GM19467 (cell line): ENCODE measurements around the gene TMEM18.

Source experiments
- ATAC-seq: cut with Tn5 transposase; IDR thresholded peaks from one replicate; pipeline ENCODE4 v1.9.1; 2021; ENCODE audit warnings: mild to moderate bottlenecking, moderate library complexity; ENCODE audit not compliant: unreplicated experiment

TMEM18 gene

GRCh38 chr2:673615-674320, 3.4 kb downstream of the TMEM18 start:
- ATAC-seq, result no peak

DNA sequence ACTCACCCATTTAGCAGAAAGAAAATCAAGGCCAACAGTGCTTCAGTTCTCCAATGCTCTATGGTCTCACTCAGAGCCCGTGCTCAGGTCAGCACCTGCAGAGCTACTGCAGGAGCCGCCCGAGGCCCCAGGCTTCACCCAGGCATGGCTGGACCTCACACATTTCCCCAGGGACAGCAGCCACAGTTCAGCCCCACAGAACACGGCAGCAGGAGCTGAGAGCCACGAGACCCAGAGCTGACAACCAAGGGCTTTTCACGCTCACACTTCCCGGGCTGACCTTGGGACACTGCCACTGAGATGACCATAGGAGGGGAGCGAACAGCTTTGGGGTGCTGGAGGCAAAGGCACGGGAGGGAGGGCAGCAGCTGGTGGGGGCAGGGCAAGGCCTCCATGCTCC, 4.2 kb downstream of the TMEM18 start:
- no peak for ATAC-seq

- no peak for ATAC-seq
Observed at GRCh38 chr2:672606-672905, 4.7 kb downstream of the TMEM18 start.

GRCh38 chr2:671787-672605, 5.2 kb downstream of the TMEM18 start:
- ATAC-seq, result no peak

DNA sequence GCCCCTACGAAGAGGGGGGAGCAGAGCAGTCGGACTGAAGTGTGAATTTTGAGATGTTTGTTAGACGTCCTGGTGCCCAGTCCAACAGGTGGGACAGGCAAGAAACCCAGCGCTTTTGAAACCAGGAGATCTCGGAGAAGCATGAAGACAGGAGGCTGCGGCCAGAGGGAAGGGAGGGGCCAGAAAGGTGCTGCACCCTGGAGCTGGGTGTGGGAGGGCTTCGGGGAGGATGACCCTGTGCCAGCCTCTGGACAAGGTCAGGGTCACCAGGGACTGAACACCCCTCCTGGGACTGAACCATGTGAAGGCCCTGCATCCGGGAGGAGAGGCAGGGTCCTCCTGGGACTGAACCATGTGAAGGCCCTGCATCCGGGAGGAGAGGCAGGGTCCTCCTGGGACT, 6.1 kb downstream of the TMEM18 start:
- no peak for ATAC-seq

DNA sequence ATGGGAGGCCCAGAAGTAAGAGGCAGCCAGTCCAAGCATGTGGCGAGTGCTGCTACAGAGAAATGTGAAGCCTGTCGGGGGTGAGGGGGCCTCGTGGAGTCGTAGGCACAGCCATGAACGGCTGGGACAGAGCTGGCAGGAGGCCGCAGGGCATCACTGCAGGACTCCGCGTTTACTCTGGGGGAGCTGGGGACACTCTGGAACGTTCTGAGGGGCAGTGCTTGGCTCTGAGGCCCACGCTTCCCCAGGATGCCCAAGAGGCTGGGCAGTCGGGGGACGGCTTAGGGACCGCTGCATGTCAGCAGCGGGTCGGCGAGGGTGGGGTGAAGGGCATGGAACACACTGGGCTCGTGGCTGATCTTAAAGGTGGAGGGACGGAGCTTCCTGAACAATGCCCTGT, 6.6 kb downstream of the TMEM18 start:
- no peak for ATAC-seq

- ATAC-seq, result no peak
Observed at GRCh38 chr2:669323-669722, 7.9 kb downstream of the TMEM18 start.

DNA sequence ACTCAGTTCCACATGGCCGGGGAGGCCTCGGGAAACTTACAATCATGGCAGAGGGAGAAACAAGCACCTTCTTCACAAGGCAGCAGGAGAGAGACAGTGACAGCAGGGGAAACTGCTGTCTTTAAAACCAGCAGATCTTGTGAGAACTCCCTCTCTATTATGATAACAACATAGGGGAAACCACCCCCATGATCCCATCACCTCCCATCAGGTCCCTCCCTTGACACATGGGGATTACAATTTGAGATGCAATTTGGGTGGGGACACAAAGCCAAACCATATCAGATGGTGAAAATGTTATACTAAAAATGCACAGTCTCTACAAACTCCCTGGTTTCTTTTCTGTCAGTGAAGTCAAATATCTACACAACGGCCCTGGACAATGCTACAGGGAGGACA, 9.2 kb downstream of the TMEM18 start:
- ATAC-seq, result no peak

DNA sequence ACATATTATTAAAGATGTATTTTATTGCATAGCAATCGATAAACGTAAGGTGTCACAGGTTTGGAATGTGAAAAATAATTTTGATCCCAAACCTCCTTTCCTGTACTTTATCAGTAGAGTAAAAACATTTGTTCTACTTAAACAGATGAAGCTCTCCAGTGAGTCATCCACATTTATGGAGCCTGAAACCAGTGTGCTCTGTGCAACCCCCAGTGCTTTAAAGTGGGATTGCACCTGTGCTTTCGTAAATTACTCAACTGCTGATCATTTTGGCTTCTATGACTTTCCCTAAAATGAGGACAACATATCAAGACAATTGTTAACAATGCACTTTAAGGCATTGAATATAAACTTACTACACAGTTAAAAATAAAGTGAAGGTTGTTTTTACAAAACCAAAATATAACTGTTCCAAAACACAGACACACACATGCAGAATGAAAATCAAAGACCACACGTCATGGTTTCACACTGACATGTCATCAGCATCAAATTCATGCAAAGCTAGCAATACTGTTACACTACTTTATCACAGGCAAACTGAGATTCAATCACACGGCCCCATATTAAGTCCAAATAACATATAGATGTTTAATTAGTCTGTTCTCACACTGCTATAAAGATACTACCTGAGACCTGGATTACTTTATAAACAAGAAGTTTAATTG, 9.7 kb downstream of the TMEM18 start:
- no peak for ATAC-seq

DNA sequence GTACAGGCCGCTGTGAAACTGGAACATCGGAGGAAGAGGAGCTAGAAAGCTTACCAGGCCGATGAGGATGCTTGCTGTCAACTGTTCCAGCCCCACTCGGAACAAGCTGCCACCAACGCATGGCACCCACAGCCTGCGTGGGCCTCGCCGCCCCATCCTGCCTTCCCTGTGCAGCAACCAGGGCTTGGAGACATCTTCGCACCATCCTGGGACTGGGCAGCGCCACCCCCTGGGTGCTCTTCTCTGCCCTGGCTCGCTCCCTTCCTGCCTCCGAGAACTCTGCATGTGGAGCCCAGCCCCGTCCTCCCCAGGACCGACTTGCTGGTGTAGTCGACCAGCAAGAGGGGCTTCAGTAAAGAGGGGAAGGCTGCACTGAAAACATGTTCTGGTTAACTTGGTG, 10.8 kb downstream of the TMEM18 start:
- no peak for ATAC-seq

- ATAC-seq, result no peak
Observed at GRCh38 chr2:665340-666073, 11.7 kb downstream of the TMEM18 start.

DNA sequence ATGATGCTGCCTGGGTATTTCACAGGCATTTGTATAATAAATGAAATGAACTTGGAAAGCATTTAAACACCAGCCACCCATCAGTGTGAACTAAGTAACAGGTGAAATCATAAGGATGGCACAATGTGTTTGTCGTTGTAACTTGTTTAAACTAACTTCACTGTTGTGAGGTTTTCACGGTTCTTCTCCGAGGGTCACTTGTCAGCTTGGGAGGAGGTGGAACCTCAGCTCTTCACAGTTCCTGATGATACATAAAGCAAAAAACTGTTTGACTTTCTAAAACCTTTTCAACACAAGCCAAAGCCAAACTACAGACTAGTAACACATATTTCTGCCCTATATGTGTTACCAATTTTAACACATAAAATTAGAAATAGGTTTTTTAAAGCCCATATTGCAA, 13.1 kb downstream of the TMEM18 start:
- no peak for ATAC-seq

DNA sequence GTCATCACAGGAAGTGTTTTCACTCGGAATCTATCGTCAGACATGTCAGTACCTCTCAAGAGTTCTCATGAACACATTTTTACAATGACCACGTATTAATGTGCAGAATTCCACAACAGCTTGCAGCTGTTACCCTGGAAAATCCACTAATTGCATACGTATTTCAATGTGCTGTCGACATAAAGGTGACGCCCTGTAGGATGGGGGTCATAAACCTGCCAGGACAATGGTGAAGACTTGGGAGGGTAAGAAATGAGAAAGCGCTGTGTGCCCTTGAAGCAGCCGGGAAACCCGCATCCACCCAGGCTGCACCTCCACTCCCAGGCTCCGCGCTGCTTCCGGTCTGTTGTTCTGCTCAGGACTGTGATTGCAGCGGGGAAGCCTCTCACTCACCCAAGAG, 14.0 kb downstream of the TMEM18 start:
- no peak for ATAC-seq

DNA sequence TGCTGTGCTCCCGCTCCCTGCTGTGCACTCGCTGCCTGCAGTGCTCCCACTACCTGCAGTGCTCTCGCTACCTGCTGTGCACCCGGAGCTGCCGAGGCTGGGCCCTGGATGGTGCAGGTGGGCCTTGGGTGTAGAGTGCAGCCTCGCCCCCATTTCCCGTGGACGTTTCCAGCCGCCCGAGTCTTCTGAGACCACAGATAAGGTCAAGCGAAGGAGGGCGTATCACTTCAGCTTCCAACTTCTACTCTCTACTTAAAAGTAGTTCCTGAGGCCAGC, 15.9 kb downstream of the TMEM18 start:
- no peak for ATAC-seq

DNA sequence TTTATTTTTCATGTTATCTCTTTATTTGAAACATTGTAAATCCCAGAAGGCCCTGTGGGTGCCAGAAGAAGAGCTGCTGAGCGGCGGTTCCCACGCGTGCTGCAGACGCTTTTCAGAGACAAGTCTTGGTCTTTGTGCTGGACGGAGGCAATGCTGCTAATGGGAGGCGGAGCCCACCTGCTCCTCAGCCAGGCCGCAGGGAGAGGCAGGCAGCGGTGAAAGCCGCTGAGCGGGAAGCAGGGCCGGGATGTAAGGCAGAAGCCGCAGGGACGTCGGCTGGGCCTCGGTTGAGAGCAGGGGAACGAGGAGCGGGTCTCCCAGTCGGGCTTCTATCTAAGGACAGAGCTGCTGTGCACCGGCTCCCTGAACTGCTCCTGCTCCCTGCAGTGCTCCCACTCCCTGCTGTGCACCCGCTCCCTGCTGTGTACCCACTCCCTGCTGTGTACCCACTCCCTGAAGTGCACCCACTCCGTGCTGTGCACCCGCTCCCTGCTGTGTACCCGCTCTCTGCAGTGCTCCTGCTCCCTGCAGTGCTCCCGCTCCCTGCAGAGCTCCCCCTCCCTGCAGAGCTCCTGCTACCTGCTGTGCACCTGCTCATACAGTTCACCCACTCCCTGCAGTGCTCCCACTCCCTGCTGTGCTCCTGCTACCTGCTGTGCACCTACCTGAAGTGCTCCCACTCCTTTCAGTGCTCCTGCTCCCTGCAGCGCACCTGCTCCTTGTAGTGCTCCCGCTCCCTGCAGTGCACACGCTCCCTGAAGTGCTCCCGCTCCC, 16.4 kb downstream of the TMEM18 start:
- no peak for ATAC-seq

DNA sequence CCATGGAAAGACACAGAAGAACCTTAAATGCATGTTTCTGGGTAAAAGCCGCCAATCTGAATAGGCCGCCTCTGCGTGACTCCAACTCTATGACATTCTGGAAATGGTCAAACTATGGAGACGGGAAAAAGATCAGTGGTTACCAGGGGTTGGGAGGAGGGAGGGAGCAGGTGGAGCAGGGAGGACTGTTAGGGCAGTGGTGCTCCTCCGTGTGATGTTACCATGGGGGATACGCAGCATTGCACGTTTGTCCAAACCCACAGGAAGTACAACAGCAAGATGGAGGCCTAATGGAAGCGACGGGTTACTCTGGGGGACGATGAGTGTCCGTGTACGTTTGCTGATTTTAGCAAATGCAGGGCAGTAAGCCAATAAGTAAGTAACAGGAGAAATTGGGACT, 17.2 kb downstream of the TMEM18 start:
- ATAC-seq, result no peak

GRCh38 chr2:658426-658825, 18.8 kb downstream of the TMEM18 start:
- ATAC-seq, result no peak

- no peak for ATAC-seq
Observed at GRCh38 chr2:657766-658165, 19.4 kb downstream of the TMEM18 start.

DNA sequence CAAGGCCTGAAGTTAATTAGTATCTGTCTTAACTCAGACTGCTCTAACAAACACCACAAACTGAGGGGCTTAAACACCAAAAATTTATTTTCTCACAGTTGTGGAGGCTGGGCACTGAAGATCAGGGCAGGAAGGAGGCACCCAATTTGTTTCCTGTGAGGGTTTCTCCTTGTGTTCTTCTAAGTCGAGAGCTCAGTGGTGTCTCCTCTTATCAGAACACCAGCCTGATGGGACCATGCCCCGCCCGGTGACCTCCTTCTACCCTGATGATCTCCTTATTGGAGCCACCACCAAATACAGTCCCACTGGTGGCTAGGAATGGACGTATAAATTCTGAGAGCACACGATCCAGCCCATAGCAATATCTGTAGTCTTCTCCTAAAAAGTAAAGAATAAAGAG, 20.5 kb downstream of the TMEM18 start:
- no peak for ATAC-seq

DNA sequence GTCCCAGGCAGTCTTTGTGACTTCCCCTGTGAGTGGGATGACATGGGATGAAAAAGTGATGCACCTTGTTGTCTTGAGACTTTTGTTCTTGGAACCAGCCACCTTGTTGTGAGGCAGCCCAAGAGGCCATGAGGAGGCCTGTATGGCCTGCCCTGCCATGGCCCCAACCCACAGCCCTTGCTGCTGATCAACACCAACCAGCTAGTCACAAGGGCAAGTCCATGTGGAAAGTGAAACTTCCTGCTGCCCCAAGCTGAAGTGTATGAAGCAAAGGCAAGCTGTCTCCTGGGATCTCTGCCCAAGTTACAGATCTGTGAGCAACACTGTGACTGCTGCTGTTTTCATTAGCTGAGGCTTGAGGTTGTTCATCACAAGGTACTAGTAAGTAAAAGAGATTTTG, 21.6 kb downstream of the TMEM18 start:
- ATAC-seq, result no peak

GRCh38 chr2:654896-655295, 22.3 kb downstream of the TMEM18 start:
- ATAC-seq, result no peak
